Measurements from ENCODE around the gene TUBB4A. TPM values are rescaled to one million over a fixed set of nuclear protein-coding genes. Genes with fewer than 3 reads are reported as not detected.

The TUBB4A gene
- total RNA-seq, 3 donors from 2014 or later = 0.26 to 14.6 (median 0.82) TPM

- intact Hi-C loops (cut with DNase I, micrococcal nuclease) = no loop called here
- ATAC-seq = no peak
- no peak for TF ChIP-seq CTCF (IDR thresholded peaks at IDR 0.05)
- Histone ChIP-seq H3K4me1 (ENCODE audit: low read depth) (peaks cover 8% of the 10 kb centered on the region), H3K36me3 (ENCODE audit: low read depth) (no peaks in the 10 kb centered on the region), H3K9me3 (no peaks in the 10 kb centered on the region), H3K4me3 (no peak overlapping the region)
- DNase-seq = no peak
Observed at GRCh38 chr19:6479836-6480398, 22.2 kb downstream of the TUBB4A start.

GRCh38 chr19:6478815-6479214, 23.3 kb downstream of the TUBB4A start:
- TF ChIP-seq CTCF (IDR thresholded peaks at IDR 0.05) = no peak
- no peaks in the 10 kb centered on the region for H3K36me3 ChIP-seq (ENCODE audit: low read depth)
- DNase-seq = no peak
- H3K4me3 ChIP-seq = no peak overlapping the region
- peaks cover 8% of the 10 kb centered on the region for H3K4me1 ChIP-seq (ENCODE audit: low read depth)
- intact Hi-C loops (cut with DNase I, micrococcal nuclease) = no loop called here
- no peak for ATAC-seq
- H3K9me3 ChIP-seq = no peaks in the 10 kb centered on the region

- Histone ChIP-seq H3K36me3 (ENCODE audit: low read depth) (no peaks in the 10 kb centered on the region), H3K4me1 (ENCODE audit: low read depth) (peaks cover 8% of the 10 kb centered on the region), H3K4me3 (no peak overlapping the region), H3K9me3 (no peaks in the 10 kb centered on the region)
- no peak for TF ChIP-seq CTCF (IDR thresholded peaks at IDR 0.05)
- DNase-seq = no peak
- intact Hi-C loops (cut with DNase I, micrococcal nuclease) = no loop called here
- ATAC-seq = no peak
Observed at GRCh38 chr19:6476896-6477431, 25.1 kb downstream of the TUBB4A start.

- Histone ChIP-seq H3K4me3 (no peak overlapping the region), H3K4me1 (ENCODE audit: low read depth) (peaks cover 8% of the 10 kb centered on the region), H3K36me3 (ENCODE audit: low read depth) (no peaks in the 10 kb centered on the region), H3K9me3 (no peaks in the 10 kb centered on the region)
- DNase-seq (peak; percentile 91 to 97 (median 96)), ATAC-seq (peak; percentile 95)
- TF ChIP-seq CTCF (IDR thresholded peaks at IDR 0.05) = no peak
- intact Hi-C loops (cut with DNase I, micrococcal nuclease) = no loop called here
Observed at GRCh38 chr19:6476155-6476895, 25.8 kb downstream of the TUBB4A start.

- Histone ChIP-seq H3K4me3 (no peak overlapping the region), H3K9me3 (no peaks in the 10 kb centered on the region), H3K36me3 (ENCODE audit: low read depth) (no peaks in the 10 kb centered on the region), H3K4me1 (ENCODE audit: low read depth) (peaks cover 8% of the 10 kb centered on the region)
- intact Hi-C loops (cut with DNase I, micrococcal nuclease) = no loop called here
- ATAC-seq (peak; percentile 18), DNase-seq (peak in 2 of 3 donors; percentile 30 to 65)
- TF ChIP-seq CTCF (IDR thresholded peaks at IDR 0.05) = no peak
Observed at GRCh38 chr19:6475321-6476108, 26.6 kb downstream of the TUBB4A start.

Measured in mucosa of descending colon (tissue), 3 donors.